ENCODE data around the gene IL23R.

GRCh38 chr1:67280696-67281095 lies 114.4 kb downstream of the IL23R start:
- no peak for TF ChIP-seq CTCF (IDR thresholded peaks at IDR 0.05)
- TF ChIP-seq POLR2A (IDR thresholded peaks at IDR 0.05), result no peak
